OCI-LY7 (cell line): ENCODE results near the gene DAND5. TPM values are rescaled to one million over a fixed set of nuclear protein-coding genes. Genes with fewer than 3 reads are reported as not detected.
A peak's percentile ranks its signal among the peaks of the same experiment; 100 is the strongest.

ENCODE experiments used
- BruUV-seq: library from RNA; stranded (reverse); fragments of 400-500 nt; replicated peaks from 2 replicates; lab custom pipeline; 2021; lab: Mats Ljungman, UMichigan
- CTCF ChIA-PET: fragments of 300-600 bp; sonication (Branson Sonifier 250); formaldehyde crosslinking; loops from one replicate; lab custom pipeline; 2022; ENCODE audit warnings: antibody characterized with exemption; ENCODE audit not compliant: unreplicated experiment; lab: Charles Lee
- POLR2A ChIA-PET: fragments of 300-600 bp; sonication (Branson Sonifier 250); formaldehyde crosslinking; loops from one replicate; lab custom pipeline; 2022; ENCODE audit warnings: antibody characterized with exemption; lab: Charles Lee
- DNase-seq: peaks from one replicate; pipeline ENCODE4 v3.0.0-alpha.2; 2015; ENCODE audit warnings: low spot score
- H2AFZ ChIP-seq: fragments of 200-600 bp; sonication (generic), shearing (Covaris generic); 2 replicates; pipeline ENCODE4 v1.6.1; 2014; ENCODE audit warnings: mild to moderate bottlenecking, antibody characterized with exemption, low read length, moderate library complexity
- H3K27ac ChIP-seq: fragments of 200-600 bp; sonication (generic); 2 replicates; pipeline ENCODE4 v1.5.1; 2014; ENCODE audit warnings: mixed run types, low read depth, mild to moderate bottlenecking, moderate library complexity, low read length, inconsistent platforms; ENCODE audit not compliant: poor library complexity, severe bottlenecking
- H3K36me3 ChIP-seq: fragments of 200-600 bp; sonication (generic); 2 replicates; pipeline ENCODE4 v1.6.1; 2014; ENCODE audit warnings: mild to moderate bottlenecking, antibody characterized with exemption, low read length, moderate library complexity, mixed read lengths; ENCODE audit not compliant: insufficient read depth
- H3K4me1 ChIP-seq: fragments of 200-600 bp; sonication (generic); 2 replicates; pipeline ENCODE4 v1.5.1; 2014; ENCODE audit warnings: mild to moderate bottlenecking, low read length; ENCODE audit not compliant: insufficient read depth, poor library complexity, severe bottlenecking
- H3K4me2 ChIP-seq: fragments of 200-600 bp; sonication (generic); 2 replicates; pipeline ENCODE4 v1.6.1; 2014; ENCODE audit warnings: mild to moderate bottlenecking, low read length
- H3K4me3 ChIP-seq: fragments of 200-600 bp; sonication (generic); 2 replicates; pipeline ENCODE4 v1.5.1; 2014; ENCODE audit warnings: mild to moderate bottlenecking, low read depth, low read length; ENCODE audit not compliant: poor library complexity, severe bottlenecking
- H3K79me2 ChIP-seq: fragments of 200-600 bp; sonication (generic); 2 replicates; pipeline ENCODE4 v1.6.1; 2016; ENCODE audit warnings: low read depth, mild to moderate bottlenecking, low read length, moderate library complexity, mixed read lengths; ENCODE audit not compliant: insufficient read depth
- H3K9me2 ChIP-seq: fragments of 200-600 bp; sonication (generic); 2 replicates; pipeline ENCODE4 v1.6.1; 2016; ENCODE audit warnings: mild to moderate bottlenecking, low read length, mixed read lengths; ENCODE audit not compliant: insufficient read depth
- H3K9me3 ChIP-seq: fragments of 200-600 bp; sonication (generic); 2 replicates; pipeline ENCODE4 v1.6.1; 2014; ENCODE audit warnings: mild to moderate bottlenecking, mixed run types, low read length, mixed read lengths
- H4K20me1 ChIP-seq: fragments of 200-600 bp; sonication (generic); 2 replicates; pipeline ENCODE4 v1.6.1; 2014; ENCODE audit warnings: mild to moderate bottlenecking, antibody characterized with exemption, low read length, moderate library complexity, mixed read lengths; ENCODE audit not compliant: insufficient read depth
- EZH2phosphoT487 ChIP-seq: fragments of 200-600 bp; sonication (generic); IDR thresholded peaks from 2 replicates; pipeline ENCODE4 v1.6.1; 2018; ENCODE audit warnings: low read depth, borderline replicate concordance, mild to moderate bottlenecking, mixed run types, antibody characterized with exemption, low read length, moderate library complexity, mixed read lengths
- intact Hi-C: fragments of 100-400 bp; cut with micrococcal nuclease; formaldehyde crosslinking; loops from one replicate; pipeline ENCODE4 v1.10.0; 2022; ENCODE audit not compliant: unreplicated experiment
- total RNA-seq, 2 experiments: library from RNA; depleted of rRNA in 1 of 2; stranded (reverse); fragments of >200 nt in 1 of 2; shearing (Covaris generic) in 1 of 2; gene quantifications; 2 replicates each; pipeline ENCODE4 v1.2.3, GENCODE V29; 2014 to 2022
- TF ChIP-seq, protein P1 (sequence below): fragments of 200-600 bp; sonication (generic); conservative IDR thresholded peaks from 2 replicates; pipeline ENCODE4 v1.5.1; 2014; ENCODE audit warnings: mild to moderate bottlenecking, antibody characterized with exemption, low read length, moderate library complexity, mixed read lengths

Gene DAND5
- total RNA-seq, 2 experiments from 2014 or later: 0.06 to 0.84 TPM

DNA sequence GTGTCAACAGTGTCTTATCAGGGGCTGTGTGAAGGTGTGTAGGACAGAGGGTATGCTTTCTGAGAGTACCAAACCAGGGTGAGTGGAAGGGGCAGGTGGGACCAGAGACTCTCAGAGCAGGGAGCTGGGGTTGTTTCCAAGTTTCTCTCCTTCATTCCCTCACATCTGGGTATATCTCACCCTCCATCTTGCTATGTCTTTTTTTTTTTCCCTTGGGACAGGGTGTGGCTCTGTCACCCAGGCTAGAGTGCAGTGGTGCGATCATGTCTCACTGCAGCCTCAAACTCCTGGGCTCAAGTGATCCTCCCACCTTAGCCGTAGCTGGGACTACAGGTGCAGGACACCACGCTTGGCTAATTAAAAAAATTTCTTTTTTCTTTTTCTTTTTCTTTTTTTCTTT lies 10.6 kb downstream of the DAND5 start:
- Histone ChIP-seq H2AFZ (no peak overlapping the region), H3K4me3 (no peak overlapping the region), H3K36me3 (no peaks in the 10 kb centered on the region), H3K79me2 (no peaks in the 10 kb centered on the region), H3K4me1 (no peaks in the 10 kb centered on the region), H3K9me3 (no peaks in the 10 kb centered on the region), H3K4me2 (no peak overlapping the region), H3K9me2 (no peaks in the 10 kb centered on the region), H4K20me1 (no peaks in the 10 kb centered on the region), H3K27ac (no peak overlapping the region)
- DNase-seq: no peak
- ChIA-PET CTCF (no interaction called here), POLR2A (no interaction called here)
- BruUV-seq: no TSS peak
- intact Hi-C loops: loop anchor here (5.0 kb wide), 1 partner anchor 282 kb away; no protein-coding TSS in a partner anchor
- TF ChIP-seq, protein P1, sequence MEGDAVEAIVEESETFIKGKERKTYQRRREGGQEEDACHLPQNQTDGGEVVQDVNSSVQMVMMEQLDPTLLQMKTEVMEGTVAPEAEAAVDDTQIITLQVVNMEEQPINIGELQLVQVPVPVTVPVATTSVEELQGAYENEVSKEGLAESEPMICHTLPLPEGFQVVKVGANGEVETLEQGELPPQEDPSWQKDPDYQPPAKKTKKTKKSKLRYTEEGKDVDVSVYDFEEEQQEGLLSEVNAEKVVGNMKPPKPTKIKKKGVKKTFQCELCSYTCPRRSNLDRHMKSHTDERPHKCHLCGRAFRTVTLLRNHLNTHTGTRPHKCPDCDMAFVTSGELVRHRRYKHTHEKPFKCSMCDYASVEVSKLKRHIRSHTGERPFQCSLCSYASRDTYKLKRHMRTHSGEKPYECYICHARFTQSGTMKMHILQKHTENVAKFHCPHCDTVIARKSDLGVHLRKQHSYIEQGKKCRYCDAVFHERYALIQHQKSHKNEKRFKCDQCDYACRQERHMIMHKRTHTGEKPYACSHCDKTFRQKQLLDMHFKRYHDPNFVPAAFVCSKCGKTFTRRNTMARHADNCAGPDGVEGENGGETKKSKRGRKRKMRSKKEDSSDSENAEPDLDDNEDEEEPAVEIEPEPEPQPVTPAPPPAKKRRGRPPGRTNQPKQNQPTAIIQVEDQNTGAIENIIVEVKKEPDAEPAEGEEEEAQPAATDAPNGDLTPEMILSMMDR: no peak

- ChIA-PET CTCF (no interaction called here), POLR2A (no interaction called here)
- intact Hi-C loops: loop anchor here (2.0 kb wide), 1 partner anchor 78 kb away; no protein-coding TSS in a partner anchor
- H3K9me2 ChIP-seq: no peaks in the 10 kb centered on the region
- H4K20me1 ChIP-seq: no peaks in the 10 kb centered on the region
- H3K79me2 ChIP-seq: no peaks in the 10 kb centered on the region
- H3K4me1 ChIP-seq: no peaks in the 10 kb centered on the region
- H3K9me3 ChIP-seq: no peaks in the 10 kb centered on the region
- DNase-seq: no peak
- TF ChIP-seq EZH2phosphoT487: no peak
- TF ChIP-seq, protein P1: no peak
- H3K27ac ChIP-seq: no peak overlapping the region
- BruUV-seq: no TSS peak
- H3K36me3 ChIP-seq: no peaks in the 10 kb centered on the region
- no peak overlapping the region for H2AFZ ChIP-seq
- H3K4me3 ChIP-seq: no peak overlapping the region
- no peak overlapping the region for H3K4me2 ChIP-seq
These were observed 13.3 kb downstream of the DAND5 start for GRCh38 chr19:12982648-12983047.

- Histone ChIP-seq H4K20me1 (no peaks in the 10 kb centered on the region), H3K4me1 (no peaks in the 10 kb centered on the region), H3K9me2 (no peaks in the 10 kb centered on the region), H3K4me3 (peak overlapping the region; percentile 51), H3K9me3 (no peaks in the 10 kb centered on the region), H3K27ac (no peak overlapping the region), H3K36me3 (no peaks in the 10 kb centered on the region), H3K79me2 (no peaks in the 10 kb centered on the region), H3K4me2 (peak overlapping the region; percentile 59), H2AFZ (peak overlapping the region; percentile 48; the same call in 1 of the 2 replicates)
- no TSS peak for BruUV-seq
- TF ChIP-seq, protein P1: no peak
- no peak for TF ChIP-seq EZH2phosphoT487
- DNase-seq: no peak
- intact Hi-C loops: loop anchor here (2.0 kb wide), 1 partner anchor 78 kb away; no protein-coding TSS in a partner anchor
- CTCF ChIA-PET: interaction anchor here (0.6 kb wide), 1 partner anchor 51 kb away, joined by 3 read pairs; no protein-coding TSS in a partner anchor
- POLR2A ChIA-PET: no interaction called here
These were observed 13.7 kb downstream of the DAND5 start for GRCh38 chr19:12983091-12983490.
